Progenitor cell of endocrine pancreas (in vitro differentiated cells): ENCODE results near the gene SUSD5. TPM values are rescaled to one million over a fixed set of nuclear protein-coding genes. Genes with fewer than 3 reads are reported as not detected.

Experiments used
- DNase-seq: peaks from one replicate; pipeline ENCODE4 v3.0.0; 2021; ENCODE audit warnings: low spot score; ENCODE audit not compliant: unreplicated experiment
- H3K27ac Mint-ChIP-seq: 2 replicates; pipeline ENCODE4 v1.8.0; 2021; ENCODE audit warnings: mild to moderate bottlenecking, moderate library complexity, mixed read lengths
- H3K27me3 Mint-ChIP-seq: 2 replicates; pipeline ENCODE4 v1.8.0; 2021; ENCODE audit warnings: mixed read lengths
- H3K36me3 Mint-ChIP-seq: 2 replicates; pipeline ENCODE4 v1.8.0; 2022; ENCODE audit warnings: mixed read lengths; ENCODE audit not compliant: insufficient read depth
- H3K4me1 Mint-ChIP-seq: 2 replicates; pipeline ENCODE4 v1.8.0; 2021; ENCODE audit warnings: low read depth, mixed read lengths
- H3K4me3 Mint-ChIP-seq: 2 replicates; pipeline ENCODE4 v1.8.0; 2021; ENCODE audit warnings: low read depth, mild to moderate bottlenecking, moderate library complexity, mixed read lengths
- H3K9me3 Mint-ChIP-seq: 2 replicates; pipeline ENCODE4 v1.8.0; 2021; ENCODE audit warnings: low read depth, mixed read lengths
- total RNA-seq: library from RNA; stranded (reverse); gene quantifications from 2 replicates; pipeline ENCODE4 v1.2.1, GENCODE V29; 2021
- TF ChIP-seq, protein P1 (sequence below): fragments of 200-600 bp; sonication (generic); IDR thresholded peaks from one replicate; pipeline ENCODE4 v1.5.0; 2021; ENCODE audit warnings: antibody characterized with exemption, mild to moderate bottlenecking; ENCODE audit not compliant: unreplicated experiment

Gene SUSD5
- total RNA-seq, 1 donor from 2014 or later = 1.1 TPM

DNA sequence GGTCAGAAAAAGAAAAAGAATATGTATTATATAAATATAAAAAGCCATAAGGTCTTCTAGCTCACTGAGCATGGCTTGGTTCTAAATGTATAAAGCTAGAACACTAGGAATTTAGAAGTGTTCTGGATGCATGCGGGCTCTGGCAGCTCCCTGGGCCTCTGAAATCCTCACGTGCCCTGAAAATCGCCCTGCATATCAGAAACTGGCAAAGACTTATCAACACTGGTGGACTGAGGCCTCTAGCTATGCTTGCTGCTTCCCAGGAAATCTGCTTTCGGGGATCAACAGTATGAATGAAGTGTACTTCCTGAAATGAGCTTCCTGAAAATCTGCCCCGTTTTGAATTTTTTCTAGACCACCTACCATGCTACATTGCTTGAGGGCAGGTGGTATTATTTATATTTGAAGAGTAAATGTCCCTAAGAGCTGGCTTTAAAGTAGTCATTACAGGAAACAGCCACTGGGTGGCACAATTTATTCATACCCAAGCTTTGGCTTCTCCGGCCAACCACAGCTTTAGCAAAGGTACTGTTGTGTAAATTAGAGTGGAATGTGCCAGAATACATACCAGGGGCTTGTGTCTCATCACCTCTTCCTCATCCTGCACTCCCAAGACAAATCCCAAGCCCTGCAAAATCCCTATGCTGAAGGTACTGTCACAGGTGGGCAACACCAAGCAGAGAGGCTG lies 87.1 kb downstream of the SUSD5 start:
- Mint-ChIP-seq H3K27me3 (no peaks in the 10 kb centered on the region), H3K9me3 (no peaks in the 10 kb centered on the region), H3K4me3 (no peak overlapping the region), H3K4me1 (no peaks in the 10 kb centered on the region), H3K27ac (no peak overlapping the region), H3K36me3 (no peaks in the 10 kb centered on the region)
- peak; percentile 33 for DNase-seq
- TF ChIP-seq, protein P1, sequence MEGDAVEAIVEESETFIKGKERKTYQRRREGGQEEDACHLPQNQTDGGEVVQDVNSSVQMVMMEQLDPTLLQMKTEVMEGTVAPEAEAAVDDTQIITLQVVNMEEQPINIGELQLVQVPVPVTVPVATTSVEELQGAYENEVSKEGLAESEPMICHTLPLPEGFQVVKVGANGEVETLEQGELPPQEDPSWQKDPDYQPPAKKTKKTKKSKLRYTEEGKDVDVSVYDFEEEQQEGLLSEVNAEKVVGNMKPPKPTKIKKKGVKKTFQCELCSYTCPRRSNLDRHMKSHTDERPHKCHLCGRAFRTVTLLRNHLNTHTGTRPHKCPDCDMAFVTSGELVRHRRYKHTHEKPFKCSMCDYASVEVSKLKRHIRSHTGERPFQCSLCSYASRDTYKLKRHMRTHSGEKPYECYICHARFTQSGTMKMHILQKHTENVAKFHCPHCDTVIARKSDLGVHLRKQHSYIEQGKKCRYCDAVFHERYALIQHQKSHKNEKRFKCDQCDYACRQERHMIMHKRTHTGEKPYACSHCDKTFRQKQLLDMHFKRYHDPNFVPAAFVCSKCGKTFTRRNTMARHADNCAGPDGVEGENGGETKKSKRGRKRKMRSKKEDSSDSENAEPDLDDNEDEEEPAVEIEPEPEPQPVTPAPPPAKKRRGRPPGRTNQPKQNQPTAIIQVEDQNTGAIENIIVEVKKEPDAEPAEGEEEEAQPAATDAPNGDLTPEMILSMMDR = peak; percentile 82

- Mint-ChIP-seq H3K9me3 (no peaks in the 10 kb centered on the region), H3K27ac (no peak overlapping the region), H3K36me3 (peaks cover 6% of the 10 kb centered on the region), H3K27me3 (no peaks in the 10 kb centered on the region), H3K4me1 (no peaks in the 10 kb centered on the region), H3K4me3 (no peak overlapping the region)
- no peak for DNase-seq
- TF ChIP-seq, protein P1 = no peak
Observed at GRCh38 chr3:33130144-33130543, 88.5 kb downstream of the SUSD5 start.

GRCh38 chr3:33128706-33129105 lies 89.9 kb downstream of the SUSD5 start:
- Mint-ChIP-seq H3K4me3 (no peak overlapping the region), H3K27ac (no peak overlapping the region), H3K27me3 (no peaks in the 10 kb centered on the region), H3K36me3 (peaks cover 9% of the 10 kb centered on the region), H3K4me1 (no peaks in the 10 kb centered on the region), H3K9me3 (no peaks in the 10 kb centered on the region)
- DNase-seq = no peak
- TF ChIP-seq, protein P1 = no peak

DNA sequence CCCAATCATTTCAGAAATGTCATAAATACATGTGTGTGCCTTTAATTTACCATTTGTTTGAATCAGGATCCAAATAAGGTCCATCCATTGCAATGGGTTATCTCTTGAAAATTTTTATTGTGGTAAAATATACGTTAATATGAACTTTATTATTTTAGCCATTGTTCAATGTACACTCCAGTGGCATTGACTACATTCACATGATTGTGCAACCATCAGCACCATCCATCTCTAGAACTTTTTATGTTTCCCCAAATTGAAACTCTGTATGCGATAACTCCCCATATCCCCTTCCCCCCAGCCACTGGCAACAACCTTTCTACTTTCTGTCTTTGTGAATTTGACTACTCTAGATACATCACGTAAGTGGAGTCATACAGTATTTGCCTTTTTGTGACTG lies 92.8 kb downstream of the SUSD5 start:
- H3K4me3 Mint-ChIP-seq = no peak overlapping the region
- peaks cover 9% of the 10 kb centered on the region for H3K36me3 Mint-ChIP-seq
- no peak overlapping the region for H3K27ac Mint-ChIP-seq
- DNase-seq = no peak
- TF ChIP-seq, protein P1 = no peak
- no peaks in the 10 kb centered on the region for H3K4me1 Mint-ChIP-seq
- no peaks in the 10 kb centered on the region for H3K27me3 Mint-ChIP-seq
- H3K9me3 Mint-ChIP-seq = no peaks in the 10 kb centered on the region

DNA sequence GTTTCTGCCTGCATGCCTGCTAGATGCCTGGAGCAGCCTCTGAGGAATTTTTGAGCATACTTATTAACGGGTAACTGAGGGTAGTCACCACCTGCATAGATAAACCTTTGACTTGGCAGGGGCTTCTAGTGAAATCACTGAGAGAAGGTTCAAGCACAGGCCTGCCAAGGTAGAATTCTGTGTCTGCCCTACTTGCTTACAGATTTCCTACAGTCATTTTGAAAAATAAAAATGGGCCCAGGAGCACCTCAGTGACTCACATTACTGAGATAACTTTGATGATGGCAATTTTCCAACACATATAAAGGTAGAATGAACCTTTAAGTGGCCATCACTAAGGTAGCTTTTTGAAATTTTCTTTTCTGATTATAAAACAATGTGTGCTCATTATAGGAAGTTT lies 94.0 kb downstream of the SUSD5 start:
- TF ChIP-seq, protein P1 = no peak
- Mint-ChIP-seq H3K27ac (no peak overlapping the region), H3K27me3 (no peaks in the 10 kb centered on the region), H3K36me3 (peaks cover 9% of the 10 kb centered on the region), H3K9me3 (no peaks in the 10 kb centered on the region), H3K4me1 (no peaks in the 10 kb centered on the region), H3K4me3 (no peak overlapping the region)
- no peak for DNase-seq
